OCI-LY7 (cell line): ENCODE results near the gene CAPN5. TPM values are rescaled to one million over a fixed set of nuclear protein-coding genes. Genes with fewer than 3 reads are reported as not detected.

ENCODE experiments used
- BruUV-seq: library from RNA; stranded (reverse); fragments of 400-500 nt; replicated peaks from 2 replicates; lab custom pipeline; 2021; lab: Mats Ljungman, UMichigan
- CTCF ChIA-PET: fragments of 300-600 bp; sonication (Branson Sonifier 250); formaldehyde crosslinking; loops from one replicate; lab custom pipeline; 2022; ENCODE audit warnings: antibody characterized with exemption; ENCODE audit not compliant: unreplicated experiment; lab: Charles Lee
- POLR2A ChIA-PET: fragments of 300-600 bp; sonication (Branson Sonifier 250); formaldehyde crosslinking; loops from one replicate; lab custom pipeline; 2022; ENCODE audit warnings: antibody characterized with exemption; lab: Charles Lee
- DNase-seq: peaks from one replicate; pipeline ENCODE4 v3.0.0-alpha.2; 2015; ENCODE audit warnings: low spot score
- H2AFZ ChIP-seq: fragments of 200-600 bp; sonication (generic), shearing (Covaris generic); 2 replicates; pipeline ENCODE4 v1.6.1; 2014; ENCODE audit warnings: mild to moderate bottlenecking, antibody characterized with exemption, low read length, moderate library complexity
- H3K27ac ChIP-seq: fragments of 200-600 bp; sonication (generic); 2 replicates; pipeline ENCODE4 v1.5.1; 2014; ENCODE audit warnings: mixed run types, low read depth, mild to moderate bottlenecking, moderate library complexity, low read length, inconsistent platforms; ENCODE audit not compliant: poor library complexity, severe bottlenecking
- H3K36me3 ChIP-seq: fragments of 200-600 bp; sonication (generic); 2 replicates; pipeline ENCODE4 v1.6.1; 2014; ENCODE audit warnings: mild to moderate bottlenecking, antibody characterized with exemption, low read length, moderate library complexity, mixed read lengths; ENCODE audit not compliant: insufficient read depth
- H3K4me1 ChIP-seq: fragments of 200-600 bp; sonication (generic); 2 replicates; pipeline ENCODE4 v1.5.1; 2014; ENCODE audit warnings: mild to moderate bottlenecking, low read length; ENCODE audit not compliant: insufficient read depth, poor library complexity, severe bottlenecking
- H3K4me2 ChIP-seq: fragments of 200-600 bp; sonication (generic); 2 replicates; pipeline ENCODE4 v1.6.1; 2014; ENCODE audit warnings: mild to moderate bottlenecking, low read length
- H3K4me3 ChIP-seq: fragments of 200-600 bp; sonication (generic); 2 replicates; pipeline ENCODE4 v1.5.1; 2014; ENCODE audit warnings: mild to moderate bottlenecking, low read depth, low read length; ENCODE audit not compliant: poor library complexity, severe bottlenecking
- H3K79me2 ChIP-seq: fragments of 200-600 bp; sonication (generic); 2 replicates; pipeline ENCODE4 v1.6.1; 2016; ENCODE audit warnings: low read depth, mild to moderate bottlenecking, low read length, moderate library complexity, mixed read lengths; ENCODE audit not compliant: insufficient read depth
- H3K9me2 ChIP-seq: fragments of 200-600 bp; sonication (generic); 2 replicates; pipeline ENCODE4 v1.6.1; 2016; ENCODE audit warnings: mild to moderate bottlenecking, low read length, mixed read lengths; ENCODE audit not compliant: insufficient read depth
- H3K9me3 ChIP-seq: fragments of 200-600 bp; sonication (generic); 2 replicates; pipeline ENCODE4 v1.6.1; 2014; ENCODE audit warnings: mild to moderate bottlenecking, mixed run types, low read length, mixed read lengths
- H4K20me1 ChIP-seq: fragments of 200-600 bp; sonication (generic); 2 replicates; pipeline ENCODE4 v1.6.1; 2014; ENCODE audit warnings: mild to moderate bottlenecking, antibody characterized with exemption, low read length, moderate library complexity, mixed read lengths; ENCODE audit not compliant: insufficient read depth
- EZH2phosphoT487 ChIP-seq: fragments of 200-600 bp; sonication (generic); IDR thresholded peaks from 2 replicates; pipeline ENCODE4 v1.6.1; 2018; ENCODE audit warnings: low read depth, borderline replicate concordance, mild to moderate bottlenecking, mixed run types, antibody characterized with exemption, low read length, moderate library complexity, mixed read lengths
- intact Hi-C: fragments of 100-400 bp; cut with micrococcal nuclease; formaldehyde crosslinking; loops from one replicate; pipeline ENCODE4 v1.10.0; 2022; ENCODE audit not compliant: unreplicated experiment
- total RNA-seq, 2 experiments: library from RNA; depleted of rRNA in 1 of 2; stranded (reverse); fragments of >200 nt in 1 of 2; shearing (Covaris generic) in 1 of 2; gene quantifications; 2 replicates each; pipeline ENCODE4 v1.2.3, GENCODE V29; 2014 to 2022
- TF ChIP-seq, protein P1 (sequence below): fragments of 200-600 bp; sonication (generic); conservative IDR thresholded peaks from 2 replicates; pipeline ENCODE4 v1.5.1; 2014; ENCODE audit warnings: mild to moderate bottlenecking, antibody characterized with exemption, low read length, moderate library complexity, mixed read lengths

The CAPN5 gene
- total RNA-seq, 2 experiments from 2014 or later: 1.4 to 1.5 TPM

DNA sequence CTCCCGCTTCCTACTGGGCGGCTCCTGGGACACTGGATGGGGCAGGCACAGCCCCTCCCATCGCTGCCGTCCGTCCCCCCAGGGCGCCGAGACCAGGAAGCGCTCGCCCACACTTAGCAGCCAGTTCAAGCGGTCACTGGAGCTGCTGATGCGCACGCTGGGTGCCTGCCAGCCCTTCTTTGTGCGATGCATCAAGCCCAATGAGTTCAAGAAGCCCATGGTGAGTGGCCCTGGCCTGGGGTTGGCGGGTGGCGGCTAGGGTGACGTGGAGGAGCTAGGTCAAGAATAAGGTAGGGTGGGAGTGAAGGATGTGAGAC lies 105.9 kb downstream of the CAPN5 start:
- no peak overlapping the region for H3K27ac ChIP-seq
- no peaks in the 10 kb centered on the region for H3K79me2 ChIP-seq
- intact Hi-C loops: no loop called here
- ChIA-PET POLR2A (no interaction called here), CTCF (no interaction called here)
- no peak overlapping the region for H2AFZ ChIP-seq
- H4K20me1 ChIP-seq: no peaks in the 10 kb centered on the region
- H3K4me1 ChIP-seq: peaks cover 6% of the 10 kb centered on the region
- no TSS peak for BruUV-seq
- H3K4me2 ChIP-seq: no peak overlapping the region
- H3K9me2 ChIP-seq: no peaks in the 10 kb centered on the region
- H3K36me3 ChIP-seq: no peaks in the 10 kb centered on the region
- no peak overlapping the region for H3K4me3 ChIP-seq
- no peaks in the 10 kb centered on the region for H3K9me3 ChIP-seq
- no peak for DNase-seq
- TF ChIP-seq, protein P1, sequence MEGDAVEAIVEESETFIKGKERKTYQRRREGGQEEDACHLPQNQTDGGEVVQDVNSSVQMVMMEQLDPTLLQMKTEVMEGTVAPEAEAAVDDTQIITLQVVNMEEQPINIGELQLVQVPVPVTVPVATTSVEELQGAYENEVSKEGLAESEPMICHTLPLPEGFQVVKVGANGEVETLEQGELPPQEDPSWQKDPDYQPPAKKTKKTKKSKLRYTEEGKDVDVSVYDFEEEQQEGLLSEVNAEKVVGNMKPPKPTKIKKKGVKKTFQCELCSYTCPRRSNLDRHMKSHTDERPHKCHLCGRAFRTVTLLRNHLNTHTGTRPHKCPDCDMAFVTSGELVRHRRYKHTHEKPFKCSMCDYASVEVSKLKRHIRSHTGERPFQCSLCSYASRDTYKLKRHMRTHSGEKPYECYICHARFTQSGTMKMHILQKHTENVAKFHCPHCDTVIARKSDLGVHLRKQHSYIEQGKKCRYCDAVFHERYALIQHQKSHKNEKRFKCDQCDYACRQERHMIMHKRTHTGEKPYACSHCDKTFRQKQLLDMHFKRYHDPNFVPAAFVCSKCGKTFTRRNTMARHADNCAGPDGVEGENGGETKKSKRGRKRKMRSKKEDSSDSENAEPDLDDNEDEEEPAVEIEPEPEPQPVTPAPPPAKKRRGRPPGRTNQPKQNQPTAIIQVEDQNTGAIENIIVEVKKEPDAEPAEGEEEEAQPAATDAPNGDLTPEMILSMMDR: no peak
- TF ChIP-seq EZH2phosphoT487: no peak

DNA sequence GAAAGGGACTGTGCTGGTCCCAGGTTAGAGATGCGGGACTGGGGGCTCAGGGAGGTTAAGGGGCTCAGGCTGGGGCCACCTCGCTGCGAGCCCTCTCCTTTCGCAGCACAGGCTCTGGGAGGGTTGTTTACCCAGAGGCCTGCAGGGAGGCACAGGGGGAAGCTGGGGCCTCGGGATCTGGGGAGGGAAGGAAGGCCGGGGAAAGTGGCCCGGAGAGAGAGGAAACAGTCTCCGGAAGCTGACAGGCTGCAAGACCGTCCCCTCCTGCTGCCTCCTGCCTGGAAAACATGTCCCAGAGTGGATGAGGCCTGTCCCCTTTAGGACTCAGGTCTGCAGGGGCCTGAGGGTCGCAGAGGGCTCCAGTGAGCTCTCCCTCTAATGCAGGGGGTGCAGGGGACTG lies 106.7 kb downstream of the CAPN5 start:
- Histone ChIP-seq H3K4me1 (peaks cover 6% of the 10 kb centered on the region), H2AFZ (no peak overlapping the region), H4K20me1 (no peaks in the 10 kb centered on the region), H3K4me3 (no peak overlapping the region), H3K9me3 (no peaks in the 10 kb centered on the region), H3K79me2 (no peaks in the 10 kb centered on the region), H3K9me2 (no peaks in the 10 kb centered on the region), H3K36me3 (no peaks in the 10 kb centered on the region), H3K4me2 (no peak overlapping the region), H3K27ac (no peak overlapping the region)
- CTCF ChIA-PET: no interaction called here
- DNase-seq: no peak
- no peak for TF ChIP-seq EZH2phosphoT487
- TF ChIP-seq, protein P1: no peak
- POLR2A ChIA-PET: no interaction called here
- no TSS peak for BruUV-seq
- intact Hi-C loops: no loop called here

DNA sequence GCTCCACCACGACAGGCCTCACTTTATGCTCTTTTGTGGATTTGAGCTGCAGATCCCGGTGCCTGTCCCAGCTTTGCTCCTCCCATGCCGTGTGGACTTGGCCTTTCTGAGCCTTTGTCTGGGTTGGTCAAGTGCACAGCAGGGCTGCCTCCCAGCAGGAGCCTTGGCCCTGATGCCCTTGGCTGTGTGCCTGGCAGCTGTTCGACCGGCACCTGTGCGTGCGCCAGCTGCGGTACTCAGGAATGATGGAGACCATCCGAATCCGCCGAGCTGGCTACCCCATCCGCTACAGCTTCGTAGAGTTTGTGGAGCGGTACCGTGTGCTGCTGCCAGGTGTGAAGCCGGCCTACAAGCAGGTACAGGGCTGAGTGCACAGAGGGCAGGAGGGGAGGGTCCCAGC lies 107.8 kb downstream of the CAPN5 start:
- Histone ChIP-seq H4K20me1 (no peaks in the 10 kb centered on the region), H3K9me3 (no peaks in the 10 kb centered on the region), H2AFZ (no peak overlapping the region), H3K27ac (no peak overlapping the region), H3K4me2 (no peak overlapping the region), H3K79me2 (no peaks in the 10 kb centered on the region), H3K36me3 (no peaks in the 10 kb centered on the region), H3K4me1 (peaks cover 6% of the 10 kb centered on the region), H3K4me3 (no peak overlapping the region), H3K9me2 (no peaks in the 10 kb centered on the region)
- DNase-seq: no peak
- CTCF ChIA-PET: no interaction called here
- intact Hi-C loops: no loop called here
- TF ChIP-seq, protein P1: no peak
- TF ChIP-seq EZH2phosphoT487: no peak
- no TSS peak for BruUV-seq
- POLR2A ChIA-PET: no interaction called here
